GM12892 (cell line): ENCODE measurements around the gene TREML4.

ENCODE experiments used
- POLR2A ChIP-seq: IDR thresholded peaks from 2 replicates; pipeline ENCODE4 v1.6.1; 2011; ENCODE audit warnings: low read depth, low read length, control low read depth
- POLR2AphosphoS5 ChIP-seq: IDR thresholded peaks from 2 replicates; pipeline ENCODE4 v1.6.1; 2011; ENCODE audit warnings: low read depth, low read length, control low read depth
- TAF1 ChIP-seq: IDR thresholded peaks from 2 replicates; pipeline ENCODE4 v1.6.1; 2011; ENCODE audit warnings: low read depth, mild to moderate bottlenecking, control low read depth, low read length, borderline replicate concordance

- no peak for TF ChIP-seq POLR2A
- no peak for TF ChIP-seq TAF1
- no peak for TF ChIP-seq POLR2AphosphoS5
Observed at GRCh38 chr6:41179163-41179562, 49.0 kb upstream of the TREML4 start.
